HG02884 (cell line): ENCODE measurements around the gene EMP3.
"Not testable (repeated sequence)": the region's sequence is repeated elsewhere in the genome, so short reads cannot be mapped to it uniquely, and the experiment has no call there.

Experiments used
- ATAC-seq: cut with Tn5 transposase; IDR thresholded peaks from one replicate; pipeline ENCODE4 v1.9.1; 2021; ENCODE audit warnings: mild to moderate bottlenecking, moderate library complexity; ENCODE audit not compliant: unreplicated experiment

EMP3 gene, protein sequence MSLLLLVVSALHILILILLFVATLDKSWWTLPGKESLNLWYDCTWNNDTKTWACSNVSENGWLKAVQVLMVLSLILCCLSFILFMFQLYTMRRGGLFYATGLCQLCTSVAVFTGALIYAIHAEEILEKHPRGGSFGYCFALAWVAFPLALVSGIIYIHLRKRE

GRCh38 chr19:48325265-48325910 is at the start of gene EMP3:
EMP3 (plus strand) TSS chr19:48325552; CDS start chr19:48326845, 1,293 bp downstream.
- ATAC-seq: no peak

- no peak for ATAC-seq
These were observed 45.6 kb upstream of the EMP3 start for GRCh38 chr19:48279747-48280146.

DNA sequence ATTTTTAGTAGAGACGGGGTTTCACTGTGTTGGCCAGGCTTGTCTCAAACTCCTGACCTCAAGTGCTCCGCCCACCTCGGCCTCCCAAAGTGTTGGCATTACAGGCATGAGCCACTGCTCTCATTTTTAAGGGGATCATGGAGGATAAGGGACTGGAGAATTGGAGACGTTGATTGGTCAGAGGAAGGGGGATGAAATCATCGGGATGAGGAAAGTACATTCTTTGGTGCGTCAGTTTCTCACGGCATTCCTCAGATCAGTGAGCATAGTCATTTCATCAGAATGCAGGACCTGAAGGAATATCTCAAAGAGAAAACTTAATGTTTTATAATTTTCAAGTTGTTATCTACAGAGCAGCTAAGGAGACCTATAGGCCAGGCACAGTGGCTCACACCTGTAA is 41.4 kb upstream of the EMP3 start:
- no peak for ATAC-seq

DNA sequence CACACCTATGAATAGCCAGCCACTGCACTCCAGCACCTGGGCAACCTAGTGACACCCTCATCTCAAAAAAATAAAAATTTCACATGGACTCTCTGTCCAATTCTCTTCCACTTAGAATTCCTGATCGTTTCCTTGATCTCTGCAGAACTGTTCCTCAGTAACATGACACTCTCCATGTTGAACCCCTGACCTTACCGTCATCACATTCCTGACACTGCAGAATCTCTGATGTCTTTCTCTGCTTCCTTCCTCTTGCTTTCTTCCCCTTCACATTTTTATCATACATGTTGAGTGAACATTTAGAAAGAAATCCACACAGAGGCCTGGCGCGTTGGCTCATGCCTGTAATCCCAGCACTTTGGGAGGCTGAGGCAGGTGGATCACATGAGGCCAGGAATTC is 40.5 kb upstream of the EMP3 start:
- no peak for ATAC-seq

DNA sequence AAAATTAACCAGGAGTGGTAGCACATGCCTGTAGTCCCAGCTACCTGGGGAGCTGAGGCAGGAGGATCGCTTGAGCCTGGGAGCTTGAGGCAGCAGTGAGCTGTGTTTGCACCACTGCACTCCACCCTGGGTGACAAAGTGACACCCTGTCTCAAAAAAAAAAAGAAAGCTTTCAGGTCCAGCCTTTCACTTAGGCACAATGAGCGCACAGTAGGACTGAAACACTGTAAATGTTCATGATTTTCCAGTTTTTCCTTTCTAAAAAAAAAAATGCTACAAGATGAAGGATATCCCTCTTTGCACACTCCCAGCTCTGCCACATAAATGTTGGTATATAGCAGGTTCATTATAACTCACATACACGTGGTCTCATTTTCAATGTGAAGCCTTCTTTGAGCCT is 37.6 kb upstream of the EMP3 start:
- no peak for ATAC-seq

DNA sequence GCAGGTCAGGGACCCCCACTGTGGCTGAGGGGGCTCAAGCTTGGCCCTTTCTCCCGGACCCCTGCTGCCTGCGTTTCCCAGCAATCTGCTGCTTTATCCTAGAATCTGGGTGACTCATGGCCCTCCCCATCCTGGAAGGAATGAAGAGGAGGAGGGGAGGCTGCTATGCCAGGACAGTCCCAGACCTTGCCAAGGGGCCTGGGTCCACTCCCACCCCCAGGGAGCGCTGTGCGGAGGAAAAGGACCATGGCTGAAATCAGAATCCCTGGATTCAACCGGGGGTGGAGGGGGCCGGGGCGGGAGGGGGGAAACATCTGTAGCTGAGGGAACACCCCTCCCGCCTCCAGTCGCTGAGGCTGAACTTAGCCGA is 35.0 kb upstream of the EMP3 start:
- ATAC-seq: no peak

GRCh38 chr19:48290771-48291488 is 34.4 kb upstream of the EMP3 start:
- ATAC-seq: no peak

GRCh38 chr19:48291489-48291815 is 33.9 kb upstream of the EMP3 start:
- ATAC-seq: not testable (repeated sequence)

- no peak for ATAC-seq
These were observed 32.6 kb upstream of the EMP3 start for GRCh38 chr19:48292798-48293197.

DNA sequence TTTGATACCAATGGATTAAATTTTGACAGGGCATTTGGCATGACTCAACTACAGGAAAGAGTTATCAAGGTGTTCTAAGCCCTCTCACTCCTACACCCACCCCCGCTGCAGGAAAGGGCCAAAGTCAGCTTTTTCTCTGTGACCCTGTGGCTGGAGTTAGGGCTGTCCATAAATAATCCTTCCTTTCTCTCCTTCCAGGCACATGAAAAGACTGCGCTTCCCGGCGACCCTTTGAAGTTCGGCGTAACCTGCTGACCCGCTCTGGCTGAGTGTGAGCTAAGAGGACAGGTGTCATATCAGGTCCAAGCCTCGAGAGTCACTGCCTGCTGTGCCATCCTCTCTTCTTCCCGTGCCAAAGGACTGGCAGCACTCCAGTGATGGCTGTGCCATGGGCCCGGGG is 29.9 kb upstream of the EMP3 start:
- ATAC-seq: no peak

GRCh38 chr19:48296963-48297734 is 28.2 kb upstream of the EMP3 start:
- no peak for ATAC-seq

DNA sequence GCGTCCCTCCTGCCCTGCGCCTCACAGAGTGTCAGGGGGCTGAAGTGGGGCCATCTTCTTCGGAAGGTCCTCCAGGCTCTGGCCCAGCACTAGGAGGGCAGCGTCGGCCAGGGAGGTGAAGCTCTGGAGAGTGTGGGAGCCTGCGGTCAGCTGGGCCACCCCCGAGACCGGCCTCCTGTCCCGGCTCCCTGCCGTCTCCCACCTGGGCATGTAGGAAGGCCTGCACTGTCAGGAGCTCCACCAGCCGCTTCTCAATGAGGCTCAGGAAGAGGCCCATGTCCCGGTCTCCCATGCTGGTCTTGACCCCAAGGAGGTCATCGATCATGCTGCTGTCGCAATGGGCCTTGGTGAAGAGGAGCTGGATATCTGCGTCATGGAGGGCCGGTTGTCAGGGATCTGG is 27.4 kb upstream of the EMP3 start:
- no peak for ATAC-seq

DNA sequence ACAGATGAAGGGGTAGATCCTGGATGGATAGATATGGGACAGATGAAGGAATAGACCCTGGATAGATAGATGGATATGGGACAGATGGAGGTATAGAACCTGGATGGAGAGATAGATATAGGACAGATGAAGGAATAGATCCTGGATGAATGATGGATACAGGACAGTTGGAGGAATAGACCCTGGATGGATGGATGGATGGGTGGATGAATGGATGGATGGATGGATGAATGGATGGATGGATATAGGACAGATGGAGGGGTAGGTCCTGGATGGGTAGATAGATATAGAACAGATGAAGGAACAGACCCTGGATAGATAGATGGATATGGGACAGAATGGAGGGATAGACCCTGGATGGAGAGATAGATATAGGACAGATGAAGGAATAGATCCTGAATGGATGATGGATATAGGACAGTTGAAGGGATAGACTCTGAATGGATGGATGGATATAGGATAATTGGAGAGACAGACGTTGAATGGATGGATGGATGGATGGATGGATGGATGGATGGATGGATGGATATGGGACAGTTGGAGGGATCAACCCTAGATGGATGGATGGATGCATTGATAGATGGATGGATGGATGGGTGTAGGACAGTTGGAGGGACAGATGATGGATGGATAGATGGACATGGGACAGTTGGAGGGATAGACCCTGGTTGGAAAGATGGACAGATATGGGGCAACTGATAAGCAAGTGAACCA is 23.3 kb upstream of the EMP3 start:
- no peak for ATAC-seq

DNA sequence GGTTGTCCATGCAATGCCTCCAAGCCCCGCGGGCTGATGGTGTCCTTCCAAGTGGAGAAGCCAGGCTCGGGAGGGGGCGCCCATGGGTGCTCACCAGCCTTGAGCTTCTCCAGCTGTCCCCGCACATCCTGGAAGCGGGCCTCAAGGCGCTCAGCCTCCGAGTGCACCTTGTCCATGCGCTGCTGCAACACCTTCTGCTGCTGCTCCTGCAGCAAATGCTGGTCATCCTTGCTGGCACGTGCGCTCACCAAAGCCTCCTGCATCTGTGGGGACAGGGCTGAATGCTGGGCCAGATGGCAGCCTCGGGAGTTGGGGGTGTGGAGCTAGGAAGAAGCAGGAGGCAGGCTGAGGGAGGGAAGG is 22.8 kb upstream of the EMP3 start:
- no peak for ATAC-seq

DNA sequence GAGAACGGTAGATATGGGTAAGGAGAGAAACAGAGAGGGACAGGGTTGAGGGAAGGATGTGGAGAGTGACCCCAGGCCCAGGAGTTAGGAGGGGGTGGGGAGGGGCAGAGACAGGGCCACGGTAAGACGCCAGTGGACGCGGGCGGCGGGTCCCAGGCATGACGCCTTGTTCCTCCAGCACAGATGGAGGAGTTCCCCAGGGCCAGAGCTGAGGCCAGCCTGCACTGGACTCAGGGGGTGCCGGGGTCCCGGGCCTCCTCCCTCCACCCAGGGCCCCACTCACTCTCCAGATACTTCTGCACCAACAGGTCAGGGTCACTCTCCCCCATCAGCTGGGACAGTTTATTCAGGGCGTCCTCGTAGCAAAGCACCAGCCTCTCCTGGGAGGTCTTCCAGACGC is 22.0 kb upstream of the EMP3 start:
- ATAC-seq: no peak

DNA sequence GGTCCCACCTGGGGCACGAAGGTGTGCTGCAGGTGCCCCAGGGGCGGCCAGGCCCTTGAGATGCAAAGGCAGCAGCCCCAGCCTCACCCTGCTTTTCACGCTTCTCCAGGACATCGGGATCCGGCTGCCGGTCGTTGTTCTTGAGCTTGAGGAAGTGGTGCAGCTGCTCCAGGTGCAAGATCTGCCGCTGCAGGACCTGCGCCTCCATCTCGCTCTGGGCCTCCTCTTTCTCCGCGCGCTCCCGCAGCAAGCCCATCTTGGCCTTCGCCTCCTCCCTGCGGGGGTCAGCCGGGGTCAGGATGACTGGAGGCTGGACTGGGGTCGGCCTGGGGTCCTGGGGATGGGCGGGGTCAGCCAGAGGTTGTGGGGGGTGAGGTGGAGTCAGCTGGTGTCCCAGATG is 21.5 kb upstream of the EMP3 start:
- no peak for ATAC-seq

- ATAC-seq: no peak
These were observed 16.4 kb upstream of the EMP3 start for GRCh38 chr19:48308631-48309586.

DNA sequence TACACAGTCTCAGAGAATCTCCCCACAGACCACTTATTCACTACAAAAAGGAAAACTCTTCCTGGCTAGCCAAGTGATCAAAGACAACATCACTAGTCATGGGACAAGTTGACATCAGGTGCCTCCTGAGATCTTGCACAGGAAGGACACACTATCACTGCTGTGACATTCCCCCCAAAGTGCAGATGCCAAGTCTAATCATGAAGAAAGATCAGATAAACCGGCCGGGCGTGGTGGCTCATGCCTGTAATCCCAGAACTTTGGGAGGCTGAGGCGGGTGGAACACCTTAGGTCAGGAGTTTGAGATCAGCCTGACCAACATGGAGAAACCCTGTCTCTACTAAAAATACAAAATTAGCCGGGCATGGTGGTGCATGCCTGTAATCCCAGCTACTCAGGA is 15.6 kb upstream of the EMP3 start:
- ATAC-seq: not testable (repeated sequence)

- no peak for ATAC-seq
These were observed 15.1 kb upstream of the EMP3 start for GRCh38 chr19:48310227-48310626.

- no peak for ATAC-seq
These were observed 14.0 kb upstream of the EMP3 start for GRCh38 chr19:48311384-48311783.
